B cell (primary cell): ENCODE results near the gene LONRF2. TPM values are rescaled to one million over a fixed set of nuclear protein-coding genes. Genes with fewer than 3 reads are reported as not detected.

Experiments used
- ATAC-seq: fragments of 200-7000 bp; cut with Tn5 transposase; one replicate; pipeline ENCODE4 v1.10.0; 2021; ENCODE audit warnings: low read depth, mild to moderate bottlenecking, moderate number of reproducible peaks, moderate library complexity
- CTCF ChIA-PET: fragments of 350-600 bp; sonication (Branson Sonifier 250); formaldehyde crosslinking; loops from one replicate; lab custom pipeline; 2021; ENCODE audit warnings: antibody characterized with exemption, inconsistent platforms; lab: Charles Lee
- POLR2A ChIA-PET: fragments of 350-600 bp; sonication (Branson Sonifier 250); formaldehyde crosslinking; loops from one replicate; lab custom pipeline; 2021; ENCODE audit warnings: antibody characterized with exemption; lab: Charles Lee
- DNase-seq: peaks from one replicate; pipeline ENCODE4 v3.0.0; 2013
- H2AFZ ChIP-seq: 2 replicates; pipeline ENCODE4 v1.6.1; 2012; ENCODE audit warnings: mild to moderate bottlenecking, low read depth, low read length; ENCODE audit not compliant: insufficient read depth, poor library complexity, severe bottlenecking
- H3K27ac ChIP-seq, 2 donors: 1 replicate in 1 of 2; 2 replicates in 1 of 2; pipeline ENCODE4 v1.5.1; 2012 to 2013; ENCODE audit warnings: low read length in 2 of 2, mild to moderate bottlenecking in 2 of 2, moderate library complexity in 1 of 2
- H3K27me3 ChIP-seq, 4 experiments: fragments of 200-600 bp in 1 of 4; sonication (generic) in 1 of 4; replicated peaks in 1 of 4; 1 replicate in 2 of 4; 2 replicates in 2 of 4; pipeline versions ENCODE4 v1.6.1 to v1.7.0; 2013 to 2016; ENCODE audit warnings: low read length in 3 of 4, mild to moderate bottlenecking in 2 of 4, mixed read lengths in 1 of 4, moderate library complexity in 1 of 4; ENCODE audit not compliant: insufficient read depth in 4 of 4, control insufficient read depth in 3 of 4; ENCODE audit errors: control extremely low read depth in 1 of 4
- H3K36me3 ChIP-seq, 2 experiments: replicated peaks in 1 of 2; 1 replicate in 1 of 2; 2 replicates in 1 of 2; pipeline versions ENCODE4 v1.6.1 to v1.7.1; 2013; ENCODE audit warnings: low read length in 1 of 2; ENCODE audit not compliant: insufficient read depth in 2 of 2, control insufficient read depth in 1 of 2; ENCODE audit errors: control extremely low read depth in 1 of 2, extremely low read depth in 1 of 2
- H3K4me1 ChIP-seq, 2 donors: fragments of 200-600 bp in 1 of 2; sonication (generic) in 1 of 2; 1 replicate in 1 of 2; 2 replicates in 1 of 2; pipeline versions ENCODE4 v1.5.1 to v1.6.1; 2013 to 2017; ENCODE audit warnings: low read length in 2 of 2; ENCODE audit not compliant: control insufficient read depth in 2 of 2, insufficient read depth in 2 of 2
- H3K4me2 ChIP-seq: replicated peaks from 2 replicates; pipeline ENCODE3; 2012; ENCODE audit warnings: mild to moderate bottlenecking, low read depth, low read length; ENCODE audit not compliant: poor library complexity, severe bottlenecking
- H3K4me3 ChIP-seq, 5 experiments: fragments of 200-600 bp in 1 of 5; sonication (generic) in 1 of 5; 1 replicate in 3 of 5; 2 replicates in 2 of 5; pipeline versions ENCODE4 v1.5.1 to v1.7.0; 2011 to 2016; ENCODE audit warnings: low read length in 4 of 5, mild to moderate bottlenecking in 4 of 5, low read depth in 2 of 5, control low read depth in 1 of 5, moderate library complexity in 1 of 5; ENCODE audit not compliant: insufficient read depth in 1 of 5; ENCODE audit errors: control extremely low read depth in 1 of 5, extremely low read depth in 1 of 5
- H3K79me2 ChIP-seq: fragments of 200-600 bp; sonication (generic); one replicate; pipeline ENCODE4 v1.6.0; 2016; ENCODE audit warnings: low read length; ENCODE audit not compliant: control insufficient read depth, insufficient read depth
- H3K9ac ChIP-seq: fragments of 200-600 bp; sonication (generic); 2 replicates; pipeline ENCODE4 v1.6.1; 2017; ENCODE audit warnings: mild to moderate bottlenecking, low read length, moderate library complexity
- H3K9me3 ChIP-seq, 3 donors: one replicate each; pipeline versions ENCODE4 v1.6.1 to v1.7.1; 2013; ENCODE audit warnings: low read length in 2 of 3; ENCODE audit not compliant: control insufficient read depth in 2 of 3, insufficient read depth in 1 of 3; ENCODE audit errors: control extremely low read depth in 1 of 3
- H4K20me1 ChIP-seq: 2 replicates; pipeline ENCODE4 v1.6.0; 2012; ENCODE audit warnings: mild to moderate bottlenecking, low read length; ENCODE audit not compliant: insufficient read depth, control insufficient read depth, poor library complexity, severe bottlenecking
- H3K27ac Mint-ChIP-seq: one replicate; pipeline ENCODE4 v1.8.0; 2021; ENCODE audit warnings: mixed read lengths
- H3K27me3 Mint-ChIP-seq: one replicate; pipeline ENCODE4 v1.8.0; 2021; ENCODE audit warnings: mixed read lengths
- H3K4me1 Mint-ChIP-seq: one replicate; pipeline ENCODE4 v1.8.0; 2021; ENCODE audit warnings: mixed read lengths
- H3K4me3 Mint-ChIP-seq: one replicate; pipeline ENCODE4 v1.8.0; 2021; ENCODE audit warnings: mixed read lengths
- H3K9me3 Mint-ChIP-seq: one replicate; pipeline ENCODE4 v1.8.0; 2022; ENCODE audit warnings: mixed read lengths; ENCODE audit not compliant: insufficient read depth
- EZH2 ChIP-seq: IDR thresholded peaks from 2 replicates; pipeline ENCODE4 v1.6.1; 2012; ENCODE audit warnings: borderline replicate concordance, low read depth, mild to moderate bottlenecking, moderate library complexity, low read length; ENCODE audit not compliant: insufficient read depth, poor library complexity, severe bottlenecking
- WGBS: methylation state at CpG from one replicate; pipeline ENCODE4 v1.1.5; 2013; ENCODE audit warnings: missing lambda C conversion rate; ENCODE audit not compliant: insufficient coverage; 5-methylcytosine and 5-hydroxymethylcytosine counted together
- intact Hi-C: fragments of 100-400 bp; cut with micrococcal nuclease; formaldehyde crosslinking; loops from one replicate; pipeline ENCODE4 v1.10.0; 2022
- polyA minus RNA-seq: library from RNA; depleted of rRNA, polyadenylated mRNA; stranded (reverse); fragments of >200 nt; gene quantifications from 2 replicates; pipeline ENCODE4 v1.2.3, GENCODE V29; 2012
- polyA plus RNA-seq: library from polyadenylated mRNA; depleted of rRNA; stranded (reverse); fragments of >200 nt; gene quantifications from 2 replicates; pipeline ENCODE4 v1.2.3, GENCODE V29; 2012
- total RNA-seq, 2 donors: library from RNA; stranded (reverse); fragments of 120-200 nt in 1 of 2; gene quantifications; 1 replicate in 1 of 2; 2 replicates in 1 of 2; pipeline versions ENCODE4 v1.2.3 to v1.2.4, GENCODE V29; 2013 to 2022
- TF ChIP-seq, protein P1 (sequence below): fragments of 200-600 bp; IDR thresholded peaks from one replicate; pipeline ENCODE4 v1.8.0; 2022; ENCODE audit warnings: antibody characterized with exemption, mild to moderate bottlenecking

Gene LONRF2
- 0.29 and 0.32 TPM in 2 replicates for total RNA-seq
- 0.05 TPM for total RNA-seq (2013)
- not detected in 2 replicates for polyA plus RNA-seq
- under 0.01 TPM in 2 replicates for polyA minus RNA-seq

DNA sequence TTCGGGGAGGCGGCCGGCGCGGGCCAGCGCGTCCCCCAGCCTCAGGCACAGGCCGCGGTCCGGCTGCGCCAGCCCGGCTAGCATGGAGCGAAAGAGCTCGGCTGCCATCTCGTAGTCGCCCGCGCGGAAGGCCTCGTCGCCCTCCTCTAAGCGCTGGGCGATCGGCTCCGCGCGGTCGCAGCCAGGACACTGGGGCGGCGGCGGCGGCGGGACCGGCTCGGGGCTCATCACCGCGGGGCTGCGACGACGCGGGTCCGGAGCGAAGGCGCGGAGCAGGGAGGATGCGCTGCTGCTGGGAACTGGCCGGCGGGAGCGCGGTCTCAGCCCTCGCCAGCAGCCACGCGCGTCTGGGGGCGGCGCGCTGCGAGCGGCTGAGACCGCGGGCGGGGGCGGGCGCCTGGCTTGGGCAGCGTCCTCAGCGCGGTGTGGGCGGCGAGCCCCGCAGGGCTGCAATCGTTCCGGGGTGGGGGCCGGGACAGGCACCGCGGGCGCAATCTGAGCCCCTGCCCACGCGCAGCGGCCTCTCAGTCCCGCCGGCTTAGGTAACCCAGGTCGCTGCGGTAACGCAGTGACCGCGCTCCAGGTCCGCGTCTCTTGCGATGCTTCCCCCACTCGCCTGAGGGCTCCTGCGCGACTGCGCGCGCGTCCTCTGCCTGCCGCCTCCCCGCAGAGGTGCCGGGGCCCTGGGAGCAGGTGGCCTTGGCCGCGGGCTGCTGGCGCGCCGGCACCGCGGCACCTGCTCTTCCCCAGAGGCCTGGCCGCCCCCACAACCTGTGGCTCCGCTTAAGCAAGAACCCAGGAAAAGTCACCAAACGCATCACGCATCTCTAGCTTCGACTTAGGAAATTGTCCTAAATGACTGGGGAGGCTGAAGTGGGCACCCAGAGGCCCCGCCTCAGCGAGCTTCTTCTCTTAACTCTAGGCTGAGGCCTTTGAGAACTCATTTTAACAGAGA, at the start of gene LONRF2:
Gene LONRF2 (minus strand): TSS at position 636 of the 955 bp plus-strand sequence. CDS start 408 bp downstream, at position 228.
- Histone ChIP-seq H3K27ac (no peak within 1 kb of the TSS), H3K27me3 (peaks cover 0 to 51% (median 41%) of the 10 kb centered on the region in 4 experiments), H3K4me2 (peak within 1 kb of the TSS; percentile 85), H3K4me3 (peak within 1 kb of the TSS in 4 of 5 experiments; percentile 11 to 49 (median 41)), H4K20me1 (no peaks in the 10 kb centered on the region), H2AFZ (peak within 1 kb of the TSS; percentile 56), H3K36me3 (no peaks in the 10 kb centered on the region), H3K9me3 (peaks cover 7 to 13% (median 7%) of the 10 kb centered on the region in 3 donors), H3K79me2 (no peaks in the 10 kb centered on the region), H3K9ac (peak within 1 kb of the TSS; percentile 47), H3K4me1 (peaks cover 9 to 10% of the 10 kb centered on the region in 2 donors)
- intact Hi-C loops, result no loop called here
- ATAC-seq, result peak; percentile 53
- TF ChIP-seq, protein P1, sequence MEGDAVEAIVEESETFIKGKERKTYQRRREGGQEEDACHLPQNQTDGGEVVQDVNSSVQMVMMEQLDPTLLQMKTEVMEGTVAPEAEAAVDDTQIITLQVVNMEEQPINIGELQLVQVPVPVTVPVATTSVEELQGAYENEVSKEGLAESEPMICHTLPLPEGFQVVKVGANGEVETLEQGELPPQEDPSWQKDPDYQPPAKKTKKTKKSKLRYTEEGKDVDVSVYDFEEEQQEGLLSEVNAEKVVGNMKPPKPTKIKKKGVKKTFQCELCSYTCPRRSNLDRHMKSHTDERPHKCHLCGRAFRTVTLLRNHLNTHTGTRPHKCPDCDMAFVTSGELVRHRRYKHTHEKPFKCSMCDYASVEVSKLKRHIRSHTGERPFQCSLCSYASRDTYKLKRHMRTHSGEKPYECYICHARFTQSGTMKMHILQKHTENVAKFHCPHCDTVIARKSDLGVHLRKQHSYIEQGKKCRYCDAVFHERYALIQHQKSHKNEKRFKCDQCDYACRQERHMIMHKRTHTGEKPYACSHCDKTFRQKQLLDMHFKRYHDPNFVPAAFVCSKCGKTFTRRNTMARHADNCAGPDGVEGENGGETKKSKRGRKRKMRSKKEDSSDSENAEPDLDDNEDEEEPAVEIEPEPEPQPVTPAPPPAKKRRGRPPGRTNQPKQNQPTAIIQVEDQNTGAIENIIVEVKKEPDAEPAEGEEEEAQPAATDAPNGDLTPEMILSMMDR, result no peak
- TF ChIP-seq EZH2, result no peak
- DNase-seq, result peak; percentile 44
- Mint-ChIP-seq H3K9me3 (peaks cover 6% of the 10 kb centered on the region), H3K27me3 (peaks cover 67% of the 10 kb centered on the region), H3K4me1 (peaks cover 3% of the 10 kb centered on the region), H3K4me3 (peak within 1 kb of the TSS; percentile 79), H3K27ac (no peak within 1 kb of the TSS)
- CTCF ChIA-PET, result no interaction called here
- POLR2A ChIA-PET, result interaction anchor here (0.6 kb wide), 1 partner anchor 781 kb away, joined by 3 read pairs; no protein-coding TSS in a partner anchor
- 2% methylated on average over 110 of the region's 113 CpGs for WGBS
